H9 (cell line): ENCODE data around the gene SIPA1L3. TPM values are rescaled to one million over a fixed set of nuclear protein-coding genes. Genes with fewer than 3 reads are reported as not detected.

ENCODE experiments used
- DNase-seq: peaks from one replicate; pipeline ENCODE4 v3.0.0-alpha.2; 2017
- H2AFZ ChIP-seq: one replicate; pipeline ENCODE4 v1.6.1; 2013; ENCODE audit warnings: mild to moderate bottlenecking, low read length, control low read depth, moderate library complexity
- H2AK5ac ChIP-seq: 2 replicates; pipeline ENCODE4 v1.6.1; 2013; ENCODE audit warnings: low read length, control low read depth, mixed read lengths; ENCODE audit not compliant: insufficient read length
- H2BK120ac ChIP-seq: one replicate; pipeline ENCODE4 v1.6.1; 2013; ENCODE audit warnings: low read depth, mild to moderate bottlenecking, low read length, control low read depth, inconsistent platforms; ENCODE audit not compliant: poor library complexity, severe bottlenecking
- H2BK12ac ChIP-seq: 2 replicates; pipeline ENCODE4 v1.6.1; 2013; ENCODE audit warnings: low read length, control low read depth, mixed read lengths, low read depth; ENCODE audit not compliant: insufficient read length
- H2BK15ac ChIP-seq: 2 replicates; pipeline ENCODE4 v1.6.1; 2013; ENCODE audit warnings: low read depth, low read length, control low read depth
- H2BK20ac ChIP-seq: one replicate; pipeline ENCODE4 v1.6.1; 2013; ENCODE audit warnings: low read depth, mild to moderate bottlenecking, low read length, control low read depth, inconsistent platforms; ENCODE audit not compliant: poor library complexity, severe bottlenecking
- H2BK5ac ChIP-seq: 2 replicates; pipeline ENCODE4 v1.6.1; 2013; ENCODE audit warnings: low read length, control low read depth, mixed read lengths; ENCODE audit not compliant: insufficient read length
- H3K14ac ChIP-seq: 2 replicates; pipeline ENCODE4 v1.6.1; 2013; ENCODE audit warnings: low read length, control low read depth; ENCODE audit not compliant: insufficient read depth
- H3K18ac ChIP-seq: 2 replicates; pipeline ENCODE4 v1.6.1; 2013; ENCODE audit warnings: low read depth, mild to moderate bottlenecking, mixed read lengths, low read length, control low read depth; ENCODE audit not compliant: insufficient read length
- H3K23ac ChIP-seq: 2 replicates; pipeline ENCODE4 v1.6.1; 2013; ENCODE audit warnings: low read length, control low read depth, mixed read lengths, low read depth; ENCODE audit not compliant: insufficient read length
- H3K23me2 ChIP-seq: 2 replicates; pipeline ENCODE4 v1.6.1; 2013; ENCODE audit warnings: low read depth, mild to moderate bottlenecking, mixed read lengths, low read length, control low read depth; ENCODE audit not compliant: insufficient read length, poor library complexity, severe bottlenecking
- H3K27ac ChIP-seq: 2 replicates; pipeline ENCODE4 v1.5.1; 2013; ENCODE audit warnings: low read length, control low read depth, mixed read lengths, low read depth; ENCODE audit not compliant: insufficient read length
- H3K27me3 ChIP-seq: 2 replicates; pipeline ENCODE4 v1.6.1; 2013; ENCODE audit warnings: low read length, control low read depth, inconsistent platforms; ENCODE audit not compliant: insufficient read depth
- H3K4ac ChIP-seq: 2 replicates; pipeline ENCODE4 v1.6.1; 2013; ENCODE audit warnings: low read depth, mild to moderate bottlenecking, control low read depth, inconsistent platforms, low read length, moderate library complexity
- H3K4me1 ChIP-seq: 2 replicates; pipeline ENCODE4 v1.6.1; 2013; ENCODE audit warnings: low read length, control low read depth, inconsistent platforms; ENCODE audit not compliant: insufficient read depth
- H3K4me2 ChIP-seq: 2 replicates; pipeline ENCODE4 v1.6.1; 2013; ENCODE audit warnings: low read length, control low read depth, mixed read lengths; ENCODE audit not compliant: insufficient read length, insufficient read depth
- H3K56ac ChIP-seq: 2 replicates; pipeline ENCODE4 v1.6.1; 2013; ENCODE audit warnings: low read depth, mild to moderate bottlenecking, mixed read lengths, low read length, control low read depth; ENCODE audit not compliant: insufficient read length
- H3K79me1 ChIP-seq: 2 replicates; pipeline ENCODE4 v1.6.1; 2013; ENCODE audit warnings: low read depth, mild to moderate bottlenecking, moderate library complexity, low read length, control low read depth, inconsistent platforms; ENCODE audit not compliant: insufficient read depth, poor library complexity, severe bottlenecking
- H3K79me2 ChIP-seq: 2 replicates; pipeline ENCODE4 v1.6.1; 2013; ENCODE audit warnings: low read length, control low read depth, inconsistent platforms; ENCODE audit not compliant: insufficient read depth
- H3K9ac ChIP-seq: 2 replicates; pipeline ENCODE4 v1.6.1; 2013; ENCODE audit warnings: low read length, control low read depth, mixed read lengths; ENCODE audit not compliant: insufficient read length; ENCODE audit errors: extremely low read depth
- H3K9me3 ChIP-seq: one replicate; pipeline ENCODE4 v1.6.1; 2013; ENCODE audit warnings: low read depth, low read length, inconsistent platforms; ENCODE audit not compliant: control insufficient read depth
- H3T11ph ChIP-seq: one replicate; pipeline ENCODE4 v1.6.1; 2013; ENCODE audit warnings: mild to moderate bottlenecking, low read length, control low read depth, inconsistent platforms
- H4K20me1 ChIP-seq: one replicate; pipeline ENCODE4 v1.6.1; 2013; ENCODE audit not compliant: control insufficient read depth, insufficient read length, insufficient read depth
- H4K5ac ChIP-seq: 2 replicates; pipeline ENCODE4 v1.6.1; 2013; ENCODE audit warnings: low read depth, mild to moderate bottlenecking, mixed read lengths, low read length, control low read depth; ENCODE audit not compliant: insufficient read length
- H4K8ac ChIP-seq: replicated peaks from 2 replicates; pipeline ENCODE4 v1.6.1; 2013; ENCODE audit warnings: low read length, control low read depth, mixed read lengths, low read depth; ENCODE audit not compliant: insufficient read length
- H4K91ac ChIP-seq: 2 replicates; pipeline ENCODE4 v1.6.1; 2013; ENCODE audit warnings: low read depth, mild to moderate bottlenecking, moderate library complexity, mixed read lengths, low read length, control low read depth; ENCODE audit not compliant: insufficient read length
- H3K27ac Mint-ChIP-seq, 3 experiments: 2 replicates in 2 of 3; 3 replicates in 1 of 3; pipeline ENCODE4 v1.8.0; 2020 to 2021; ENCODE audit warnings: mixed read lengths in 3 of 3, mild to moderate bottlenecking in 1 of 3, moderate library complexity in 1 of 3
- H3K27me3 Mint-ChIP-seq: 2 replicates; pipeline ENCODE4 v1.8.0; 2021; ENCODE audit warnings: low read depth, mild to moderate bottlenecking, moderate library complexity, mixed read lengths
- H3K36me3 Mint-ChIP-seq, 3 experiments: 2 replicates in 2 of 3; 3 replicates in 1 of 3; pipeline ENCODE4 v1.8.0; 2020 to 2021; ENCODE audit warnings: low read depth in 3 of 3, mixed read lengths in 3 of 3; ENCODE audit not compliant: insufficient read depth in 1 of 3
- H3K4me1 Mint-ChIP-seq, 2 experiments: 2 replicates each; pipeline ENCODE4 v1.8.0; 2020; ENCODE audit warnings: mixed read lengths in 2 of 2
- H3K4me3 Mint-ChIP-seq, 2 experiments: 2 replicates in 1 of 2; 3 replicates in 1 of 2; pipeline ENCODE4 v1.8.0; 2020 to 2021; ENCODE audit warnings: mild to moderate bottlenecking in 2 of 2, mixed read lengths in 2 of 2, moderate library complexity in 1 of 2
- H3K9me3 Mint-ChIP-seq, 2 experiments: 2 replicates in 1 of 2; 3 replicates in 1 of 2; pipeline ENCODE4 v1.8.0; 2020; ENCODE audit warnings: mild to moderate bottlenecking in 2 of 2, mixed read lengths in 2 of 2, moderate library complexity in 1 of 2
- CTCF ChIP-seq: fragments of 200-600 bp; sonication (generic); conservative IDR thresholded peaks from 3 replicates; pipeline ENCODE4 v1.8.0; 2021; ENCODE audit warnings: antibody characterized with exemption, mild to moderate bottlenecking
- WGBS: extraction: QIAGEN DNeasy Blood & Tissue Kit; methylation state at CpG from one replicate; pipeline ENCODE4 v1.1.7; 2013; ENCODE audit warnings: missing lambda C conversion rate, low lambda C conversion rate, mixed read lengths; ENCODE audit not compliant: insufficient read length; ENCODE audit errors: extremely low coverage; 5-methylcytosine and 5-hydroxymethylcytosine counted together
- total RNA-seq: library from RNA; stranded (reverse); gene quantifications from 2 replicates; pipeline ENCODE4 v1.2.1, GENCODE V29; 2021

SIPA1L3 gene
- total RNA-seq, 1 experiment from 2014 or later = 40.1 TPM

- Histone ChIP-seq H3T11ph (no peak overlapping the region), H4K5ac (no peak overlapping the region), H3K23ac (no peak overlapping the region), H4K8ac (no peak overlapping the region), H3K79me1 (no peaks in the 10 kb centered on the region), H2BK15ac (no peak overlapping the region), H3K23me2 (no peaks in the 10 kb centered on the region), H3K56ac (no peak overlapping the region), H2BK120ac (no peak overlapping the region), H3K27me3 (no peaks in the 10 kb centered on the region), H3K18ac (no peak overlapping the region), H2BK20ac (no peak overlapping the region), H4K20me1 (no peaks in the 10 kb centered on the region), H3K14ac (no peak overlapping the region), H3K9ac (no peak overlapping the region), H3K79me2 (no peaks in the 10 kb centered on the region), H2BK5ac (no peak overlapping the region), H3K4ac (no peak overlapping the region), H3K27ac (no peak overlapping the region), H3K9me3 (no peaks in the 10 kb centered on the region), H3K4me2 (no peak overlapping the region), H4K91ac (no peak overlapping the region), H2AK5ac (no peak overlapping the region), H2BK12ac (no peak overlapping the region), H3K4me1 (peaks cover 3% of the 10 kb centered on the region; the same call in 1 of the 2 replicates), H2AFZ (no peak overlapping the region)
- TF ChIP-seq CTCF = no peak
- H3K27me3 Mint-ChIP-seq = no peaks in the 10 kb centered on the region
- no peaks in the 10 kb centered on the region for H3K9me3 Mint-ChIP-seq
- peaks cover 5 to 17% (median 14%) of the 10 kb centered on the region in 3 experiments; a peak in 6 of 7 replicates for H3K36me3 Mint-ChIP-seq
- no peak overlapping the region for H3K4me3 Mint-ChIP-seq
- no peak for DNase-seq
- WGBS = no CpG with 5 or more reads among the region's 7 CpGs
- H3K27ac Mint-ChIP-seq = no peak overlapping the region
- peaks cover 12 to 17% of the 10 kb centered on the region in 2 experiments for H3K4me1 Mint-ChIP-seq
Measured at GRCh38 chr19:38084196-38084595, 177.2 kb downstream of the SIPA1L3 start.
